Measurements from ENCODE around the gene CBARP. TPM values are rescaled to one million over a fixed set of nuclear protein-coding genes. Genes with fewer than 3 reads are reported as not detected.

The CBARP gene
- total RNA-seq, 1 experiment from 2014 or later: 23.4 TPM

DNA sequence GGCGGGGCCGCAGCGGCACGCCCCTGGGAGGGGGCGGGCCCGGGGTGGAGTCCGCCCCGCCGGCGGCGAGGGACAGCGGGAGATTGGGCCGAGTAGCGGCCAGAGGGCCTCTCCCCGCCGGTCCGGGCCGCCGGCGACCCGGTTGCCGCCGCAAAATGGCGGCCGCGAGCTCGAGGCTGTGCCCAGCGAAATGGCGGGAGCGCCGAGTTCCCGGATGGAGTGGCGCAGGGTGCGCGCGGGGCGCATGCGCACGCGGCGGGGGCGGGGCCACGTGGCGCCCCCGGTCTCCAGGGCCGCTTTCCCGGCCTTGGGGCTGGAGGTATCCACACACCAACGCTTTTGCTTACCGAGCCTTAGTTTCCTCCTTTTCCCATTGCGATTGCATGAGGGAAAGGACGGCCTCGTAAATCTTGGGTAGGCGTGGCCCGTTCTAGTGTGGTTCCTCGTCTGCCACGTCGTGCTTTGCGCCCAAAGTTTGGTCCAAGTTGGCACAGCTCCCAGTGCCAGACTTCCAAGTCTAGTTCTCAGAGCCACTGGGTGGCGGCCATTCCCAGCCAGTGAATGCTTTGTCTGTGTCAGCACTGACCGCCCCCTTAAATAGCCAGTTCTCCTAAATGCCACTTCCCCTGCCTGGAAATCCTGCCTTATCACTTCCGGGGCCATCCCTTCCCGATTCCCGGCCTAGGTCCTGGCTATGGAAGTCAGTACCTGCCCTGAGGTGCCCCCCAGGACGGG is 31.8 kb upstream of the CBARP start (continued):
- TF ChIP-seq CREB1 (CRISPR knock-in tag; IDR thresholded peaks at IDR 0.05) (no peak), ATF1 (CRISPR knock-in tag; IDR thresholded peaks at IDR 0.05) (peak; percentile 95), ELF4 (CRISPR knock-in tag; IDR thresholded peaks at IDR 0.05; ENCODE audit: low read depth) (peak; percentile 57; the same call in 1 of the 2 replicates), ZNF121 (CRISPR knock-in tag; IDR thresholded peaks at IDR 0.05) (no peak), EMX1 (CRISPR knock-in tag; IDR thresholded peaks at IDR 0.05) (peak; percentile 91), NFATC4 (CRISPR knock-in tag; IDR thresholded peaks at IDR 0.05) (peak; percentile 83), ETV6 (CRISPR knock-in tag; IDR thresholded peaks at IDR 0.05) (no peak), ZBTB21 (CRISPR knock-in tag; IDR thresholded peaks at IDR 0.05; ENCODE audit: borderline replicate concordance) (no peak), ESRRA (CRISPR knock-in tag; IDR thresholded peaks at IDR 0.05; ENCODE audit: borderline replicate concordance) (no peak), NR3C1 (CRISPR knock-in tag; conservative IDR thresholded peaks at IDR 0.05; ENCODE audit: low read depth) (no peak), MYBL2 (CRISPR knock-in tag; IDR thresholded peaks at IDR 0.05) (0 out of 2 replicates have a peak, but pooled peaks have one; percentile 42), ZNF219 (CRISPR knock-in tag; IDR thresholded peaks at IDR 0.05; ENCODE audit: borderline replicate concordance) (no peak), TCF7 (CRISPR knock-in tag; IDR thresholded peaks at IDR 0.05; ENCODE audit: low read depth) (no peak), RELA (CRISPR knock-in tag; IDR thresholded peaks at IDR 0.05; ENCODE audit: borderline replicate concordance) (no peak), ZNF423 (CRISPR knock-in tag; IDR thresholded peaks at IDR 0.05) (no peak), SP1 (CRISPR knock-in tag; conservative IDR thresholded peaks at IDR 0.05) (no peak), CBFB (CRISPR knock-in tag; IDR thresholded peaks at IDR 0.05; ENCODE audit: low read depth) (peak; percentile 67; the same call in 1 of the 2 replicates)
- TF ChIP-seq, protein P1, sequence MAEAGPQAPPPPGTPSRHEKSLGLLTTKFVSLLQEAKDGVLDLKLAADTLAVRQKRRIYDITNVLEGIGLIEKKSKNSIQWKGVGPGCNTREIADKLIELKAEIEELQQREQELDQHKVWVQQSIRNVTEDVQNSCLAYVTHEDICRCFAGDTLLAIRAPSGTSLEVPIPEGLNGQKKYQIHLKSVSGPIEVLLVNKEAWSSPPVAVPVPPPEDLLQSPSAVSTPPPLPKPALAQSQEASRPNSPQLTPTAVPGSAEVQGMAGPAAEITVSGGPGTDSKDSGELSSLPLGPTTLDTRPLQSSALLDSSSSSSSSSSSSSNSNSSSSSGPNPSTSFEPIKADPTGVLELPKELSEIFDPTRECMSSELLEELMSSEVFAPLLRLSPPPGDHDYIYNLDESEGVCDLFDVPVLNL (CRISPR knock-in tag; IDR thresholded peaks at IDR 0.05; ENCODE audit: borderline replicate concordance, low read depth): no peak
- TF ChIP-seq, protein P2, sequence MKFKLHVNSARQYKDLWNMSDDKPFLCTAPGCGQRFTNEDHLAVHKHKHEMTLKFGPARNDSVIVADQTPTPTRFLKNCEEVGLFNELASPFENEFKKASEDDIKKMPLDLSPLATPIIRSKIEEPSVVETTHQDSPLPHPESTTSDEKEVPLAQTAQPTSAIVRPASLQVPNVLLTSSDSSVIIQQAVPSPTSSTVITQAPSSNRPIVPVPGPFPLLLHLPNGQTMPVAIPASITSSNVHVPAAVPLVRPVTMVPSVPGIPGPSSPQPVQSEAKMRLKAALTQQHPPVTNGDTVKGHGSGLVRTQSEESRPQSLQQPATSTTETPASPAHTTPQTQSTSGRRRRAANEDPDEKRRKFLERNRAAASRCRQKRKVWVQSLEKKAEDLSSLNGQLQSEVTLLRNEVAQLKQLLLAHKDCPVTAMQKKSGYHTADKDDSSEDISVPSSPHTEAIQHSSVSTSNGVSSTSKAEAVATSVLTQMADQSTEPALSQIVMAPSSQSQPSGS (CRISPR knock-in tag; IDR thresholded peaks at IDR 0.05; ENCODE audit: borderline replicate concordance, low read depth): no peak
- TF ChIP-seq, protein P3, sequence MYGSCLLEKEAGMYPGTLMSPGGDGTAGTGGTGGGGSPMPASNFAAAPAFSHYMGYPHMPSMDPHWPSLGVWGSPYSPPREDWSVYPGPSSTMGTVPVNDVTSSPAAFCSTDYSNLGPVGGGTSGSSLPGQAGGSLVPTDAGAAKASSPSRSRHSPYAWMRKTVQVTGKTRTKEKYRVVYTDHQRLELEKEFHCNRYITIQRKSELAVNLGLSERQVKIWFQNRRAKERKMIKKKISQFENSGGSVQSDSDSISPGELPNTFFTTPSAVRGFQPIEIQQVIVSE (CRISPR knock-in tag; IDR thresholded peaks at IDR 0.05; ENCODE audit: borderline replicate concordance): no peak
- TF ChIP-seq, protein P4, sequence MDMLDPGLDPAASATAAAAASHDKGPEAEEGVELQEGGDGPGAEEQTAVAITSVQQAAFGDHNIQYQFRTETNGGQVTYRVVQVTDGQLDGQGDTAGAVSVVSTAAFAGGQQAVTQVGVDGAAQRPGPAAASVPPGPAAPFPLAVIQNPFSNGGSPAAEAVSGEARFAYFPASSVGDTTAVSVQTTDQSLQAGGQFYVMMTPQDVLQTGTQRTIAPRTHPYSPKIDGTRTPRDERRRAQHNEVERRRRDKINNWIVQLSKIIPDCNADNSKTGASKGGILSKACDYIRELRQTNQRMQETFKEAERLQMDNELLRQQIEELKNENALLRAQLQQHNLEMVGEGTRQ (CRISPR knock-in tag; IDR thresholded peaks at IDR 0.05): peak; percentile 91
- TF ChIP-seq, protein P5, sequence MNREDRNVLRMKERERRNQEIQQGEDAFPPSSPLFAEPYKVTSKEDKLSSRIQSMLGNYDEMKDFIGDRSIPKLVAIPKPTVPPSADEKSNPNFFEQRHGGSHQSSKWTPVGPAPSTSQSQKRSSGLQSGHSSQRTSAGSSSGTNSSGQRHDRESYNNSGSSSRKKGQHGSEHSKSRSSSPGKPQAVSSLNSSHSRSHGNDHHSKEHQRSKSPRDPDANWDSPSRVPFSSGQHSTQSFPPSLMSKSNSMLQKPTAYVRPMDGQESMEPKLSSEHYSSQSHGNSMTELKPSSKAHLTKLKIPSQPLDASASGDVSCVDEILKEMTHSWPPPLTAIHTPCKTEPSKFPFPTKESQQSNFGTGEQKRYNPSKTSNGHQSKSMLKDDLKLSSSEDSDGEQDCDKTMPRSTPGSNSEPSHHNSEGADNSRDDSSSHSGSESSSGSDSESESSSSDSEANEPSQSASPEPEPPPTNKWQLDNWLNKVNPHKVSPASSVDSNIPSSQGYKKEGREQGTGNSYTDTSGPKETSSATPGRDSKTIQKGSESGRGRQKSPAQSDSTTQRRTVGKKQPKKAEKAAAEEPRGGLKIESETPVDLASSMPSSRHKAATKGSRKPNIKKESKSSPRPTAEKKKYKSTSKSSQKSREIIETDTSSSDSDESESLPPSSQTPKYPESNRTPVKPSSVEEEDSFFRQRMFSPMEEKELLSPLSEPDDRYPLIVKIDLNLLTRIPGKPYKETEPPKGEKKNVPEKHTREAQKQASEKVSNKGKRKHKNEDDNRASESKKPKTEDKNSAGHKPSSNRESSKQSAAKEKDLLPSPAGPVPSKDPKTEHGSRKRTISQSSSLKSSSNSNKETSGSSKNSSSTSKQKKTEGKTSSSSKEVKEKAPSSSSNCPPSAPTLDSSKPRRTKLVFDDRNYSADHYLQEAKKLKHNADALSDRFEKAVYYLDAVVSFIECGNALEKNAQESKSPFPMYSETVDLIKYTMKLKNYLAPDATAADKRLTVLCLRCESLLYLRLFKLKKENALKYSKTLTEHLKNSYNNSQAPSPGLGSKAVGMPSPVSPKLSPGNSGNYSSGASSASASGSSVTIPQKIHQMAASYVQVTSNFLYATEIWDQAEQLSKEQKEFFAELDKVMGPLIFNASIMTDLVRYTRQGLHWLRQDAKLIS (CRISPR knock-in tag; IDR thresholded peaks at IDR 0.05; ENCODE audit: borderline replicate concordance): no peak
- TF ChIP-seq, protein P6, sequence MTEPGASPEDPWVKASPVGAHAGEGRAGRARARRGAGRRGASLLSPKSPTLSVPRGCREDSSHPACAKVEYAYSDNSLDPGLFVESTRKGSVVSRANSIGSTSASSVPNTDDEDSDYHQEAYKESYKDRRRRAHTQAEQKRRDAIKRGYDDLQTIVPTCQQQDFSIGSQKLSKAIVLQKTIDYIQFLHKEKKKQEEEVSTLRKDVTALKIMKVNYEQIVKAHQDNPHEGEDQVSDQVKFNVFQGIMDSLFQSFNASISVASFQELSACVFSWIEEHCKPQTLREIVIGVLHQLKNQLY (CRISPR knock-in tag; IDR thresholded peaks at IDR 0.05): no peak
- TF ChIP-seq, protein P7, sequence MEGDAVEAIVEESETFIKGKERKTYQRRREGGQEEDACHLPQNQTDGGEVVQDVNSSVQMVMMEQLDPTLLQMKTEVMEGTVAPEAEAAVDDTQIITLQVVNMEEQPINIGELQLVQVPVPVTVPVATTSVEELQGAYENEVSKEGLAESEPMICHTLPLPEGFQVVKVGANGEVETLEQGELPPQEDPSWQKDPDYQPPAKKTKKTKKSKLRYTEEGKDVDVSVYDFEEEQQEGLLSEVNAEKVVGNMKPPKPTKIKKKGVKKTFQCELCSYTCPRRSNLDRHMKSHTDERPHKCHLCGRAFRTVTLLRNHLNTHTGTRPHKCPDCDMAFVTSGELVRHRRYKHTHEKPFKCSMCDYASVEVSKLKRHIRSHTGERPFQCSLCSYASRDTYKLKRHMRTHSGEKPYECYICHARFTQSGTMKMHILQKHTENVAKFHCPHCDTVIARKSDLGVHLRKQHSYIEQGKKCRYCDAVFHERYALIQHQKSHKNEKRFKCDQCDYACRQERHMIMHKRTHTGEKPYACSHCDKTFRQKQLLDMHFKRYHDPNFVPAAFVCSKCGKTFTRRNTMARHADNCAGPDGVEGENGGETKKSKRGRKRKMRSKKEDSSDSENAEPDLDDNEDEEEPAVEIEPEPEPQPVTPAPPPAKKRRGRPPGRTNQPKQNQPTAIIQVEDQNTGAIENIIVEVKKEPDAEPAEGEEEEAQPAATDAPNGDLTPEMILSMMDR (IDR thresholded peaks at IDR 0.05): no peak
- TF ChIP-seq, protein P8, sequence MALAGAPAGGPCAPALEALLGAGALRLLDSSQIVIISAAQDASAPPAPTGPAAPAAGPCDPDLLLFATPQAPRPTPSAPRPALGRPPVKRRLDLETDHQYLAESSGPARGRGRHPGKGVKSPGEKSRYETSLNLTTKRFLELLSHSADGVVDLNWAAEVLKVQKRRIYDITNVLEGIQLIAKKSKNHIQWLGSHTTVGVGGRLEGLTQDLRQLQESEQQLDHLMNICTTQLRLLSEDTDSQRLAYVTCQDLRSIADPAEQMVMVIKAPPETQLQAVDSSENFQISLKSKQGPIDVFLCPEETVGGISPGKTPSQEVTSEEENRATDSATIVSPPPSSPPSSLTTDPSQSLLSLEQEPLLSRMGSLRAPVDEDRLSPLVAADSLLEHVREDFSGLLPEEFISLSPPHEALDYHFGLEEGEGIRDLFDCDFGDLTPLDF (CRISPR knock-in tag; IDR thresholded peaks at IDR 0.05): no peak
- TF ChIP-seq, protein P9, sequence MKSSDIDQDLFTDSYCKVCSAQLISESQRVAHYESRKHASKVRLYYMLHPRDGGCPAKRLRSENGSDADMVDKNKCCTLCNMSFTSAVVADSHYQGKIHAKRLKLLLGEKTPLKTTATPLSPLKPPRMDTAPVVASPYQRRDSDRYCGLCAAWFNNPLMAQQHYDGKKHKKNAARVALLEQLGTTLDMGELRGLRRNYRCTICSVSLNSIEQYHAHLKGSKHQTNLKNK (CRISPR knock-in tag; IDR thresholded peaks at IDR 0.05): no peak
